ENCODE data around the gene ELAVL1.

The ELAVL1 gene

DNA sequence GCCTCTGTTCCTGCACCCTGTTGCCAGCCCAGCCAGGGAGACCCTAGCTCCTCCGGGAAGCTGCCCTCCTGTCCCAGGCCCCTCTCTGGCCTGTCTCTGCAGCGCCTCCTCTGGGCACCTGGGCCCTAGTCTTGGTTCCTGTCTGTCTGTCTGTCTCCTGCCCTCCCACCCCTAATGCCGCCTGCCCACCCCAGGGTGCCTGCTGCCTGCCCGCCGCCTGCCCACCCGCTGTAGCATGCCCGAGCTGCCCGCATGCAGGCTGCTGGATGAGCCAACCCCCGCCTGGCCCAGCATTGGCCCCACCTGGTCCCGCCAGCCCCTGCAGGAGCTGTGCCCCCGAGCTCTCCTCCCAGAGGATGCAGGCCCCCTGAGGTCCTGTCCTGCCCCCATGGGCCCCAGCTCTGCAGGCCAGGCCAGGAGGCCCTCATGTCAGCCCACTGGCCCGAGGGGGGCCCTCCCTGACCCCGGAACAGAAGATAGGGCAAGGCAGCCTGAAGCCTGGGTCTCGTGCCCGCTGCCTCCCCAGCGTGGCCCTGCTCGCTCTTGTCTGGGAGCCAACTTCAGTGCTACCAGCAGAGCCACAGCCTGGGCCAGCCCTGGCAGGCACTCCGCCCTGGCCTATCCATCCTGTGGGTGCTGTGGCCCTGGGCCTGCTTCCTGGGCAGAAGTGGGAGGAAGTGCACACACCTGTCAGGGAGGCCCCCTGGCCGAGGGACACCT, 96.5 kb downstream of the ELAVL1 start:
- no peak for DNase-seq
